ENCODE results near the gene RIMBP2.

RIMBP2 gene

GRCh38 chr12:130683080-130683479 is 33.0 kb downstream of the RIMBP2 start:
- no peak for DNase-seq (ENCODE audit: low read depth)

DNA sequence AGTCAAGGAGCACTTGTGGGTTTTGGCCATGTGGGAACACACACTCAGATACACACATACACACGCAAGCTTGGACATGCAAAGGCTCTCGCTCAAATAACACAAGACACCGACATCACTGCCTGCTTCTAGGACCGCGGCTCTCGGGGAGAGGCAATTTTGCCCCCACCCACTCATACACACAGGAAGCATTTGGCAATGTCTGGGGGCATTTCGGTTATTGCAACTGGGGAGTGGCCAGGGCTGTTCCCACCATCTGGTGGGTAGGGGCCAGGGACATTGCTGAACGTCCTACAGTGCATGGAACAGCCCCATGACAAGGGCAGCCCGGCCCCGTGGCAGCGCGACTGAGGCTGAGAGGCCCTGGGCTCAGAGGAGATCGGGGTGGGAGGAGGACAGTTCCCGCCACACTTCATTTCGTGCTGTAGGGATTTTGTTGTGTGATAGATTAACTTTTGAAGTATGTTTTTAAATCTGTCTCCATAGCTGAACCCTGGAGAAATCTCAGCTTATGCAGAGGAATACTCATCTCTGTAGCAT is 35.6 kb downstream of the RIMBP2 start:
- DNase-seq (ENCODE audit: low read depth): no peak

- no peak for DNase-seq (ENCODE audit: low read depth)
Observed at GRCh38 chr12:130677957-130678558, 38.0 kb downstream of the RIMBP2 start.

DNA sequence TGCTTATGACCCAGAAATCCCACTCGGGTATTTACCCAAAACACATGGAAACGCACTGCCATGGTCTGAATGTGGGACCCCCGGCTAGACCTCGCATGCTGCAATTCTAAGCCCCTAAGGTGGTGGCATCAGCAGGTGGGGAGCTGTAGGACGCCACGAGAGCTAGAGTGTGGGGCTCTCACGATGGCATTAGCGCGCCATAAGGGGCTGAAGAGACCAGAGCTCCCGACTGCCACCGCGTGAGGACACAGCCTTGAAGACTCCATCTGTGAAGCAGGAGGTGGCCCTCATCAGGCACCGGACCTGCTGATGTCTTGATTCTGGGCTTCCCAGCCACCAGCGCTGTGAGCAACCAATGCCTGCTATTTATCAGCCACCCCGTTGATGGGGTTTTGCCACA is 40.3 kb downstream of the RIMBP2 start:
- DNase-seq (ENCODE audit: low read depth): no peak

GRCh38 chr12:130675121-130675520 is 41.0 kb downstream of the RIMBP2 start:
- no peak for DNase-seq (ENCODE audit: low read depth)

DNA sequence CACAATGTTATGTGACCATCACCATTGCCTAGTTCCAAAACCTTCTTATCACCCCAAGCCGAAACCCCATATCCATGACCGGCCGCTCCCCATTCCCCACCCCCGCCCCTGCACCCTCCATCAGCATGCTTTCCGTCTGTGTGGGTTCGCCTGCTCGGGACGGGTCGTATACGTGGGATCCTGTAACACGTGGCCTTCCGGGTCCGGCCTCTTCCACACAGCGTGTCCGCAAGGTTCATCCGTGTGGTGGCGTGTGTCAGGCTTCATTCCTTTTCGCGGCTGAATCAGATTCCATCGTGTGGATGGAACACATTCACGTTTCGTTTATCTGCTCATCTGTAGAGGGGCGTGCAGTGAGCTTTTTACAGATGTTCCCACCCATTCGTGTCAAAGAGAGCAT is 41.4 kb downstream of the RIMBP2 start:
- no peak for DNase-seq (ENCODE audit: low read depth)

GRCh38 chr12:130673036-130673705 is 42.9 kb downstream of the RIMBP2 start:
- no peak for DNase-seq (ENCODE audit: low read depth)

DNA sequence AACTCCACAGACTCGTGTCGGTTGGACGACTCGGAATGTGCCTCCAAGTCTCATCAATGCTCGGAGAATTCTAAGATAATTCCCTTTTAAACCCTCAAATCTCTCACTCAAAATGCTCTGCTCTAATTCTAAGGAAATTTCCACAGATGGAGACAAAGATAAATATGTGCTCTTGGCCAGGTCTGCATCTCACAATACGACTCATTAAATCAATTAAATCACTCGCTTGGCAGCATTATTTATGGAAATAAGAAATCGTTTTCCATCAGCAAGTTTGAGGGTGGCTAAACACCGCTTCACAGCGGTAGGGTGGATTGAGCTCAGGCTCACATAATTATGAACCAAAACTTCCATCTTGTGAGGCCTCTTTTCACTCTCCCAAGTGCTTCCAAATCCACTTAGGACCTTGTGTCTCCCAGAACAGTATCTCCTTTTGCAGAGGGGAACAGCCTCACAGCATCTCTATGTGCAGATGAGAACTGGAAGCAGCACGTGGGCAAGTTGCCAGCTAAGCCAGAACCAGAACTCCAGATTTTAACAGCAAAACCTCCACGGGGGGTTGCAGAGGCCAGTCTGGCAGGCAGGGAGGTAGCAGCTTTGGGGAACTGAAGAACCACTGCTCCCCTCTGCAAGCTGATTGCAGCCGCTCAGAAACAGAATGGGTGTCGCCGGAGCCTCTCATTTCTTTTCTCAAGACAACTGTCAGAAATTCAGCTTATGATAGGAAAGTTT is 43.8 kb downstream of the RIMBP2 start:
- DNase-seq (ENCODE audit: low read depth): no peak

DNA sequence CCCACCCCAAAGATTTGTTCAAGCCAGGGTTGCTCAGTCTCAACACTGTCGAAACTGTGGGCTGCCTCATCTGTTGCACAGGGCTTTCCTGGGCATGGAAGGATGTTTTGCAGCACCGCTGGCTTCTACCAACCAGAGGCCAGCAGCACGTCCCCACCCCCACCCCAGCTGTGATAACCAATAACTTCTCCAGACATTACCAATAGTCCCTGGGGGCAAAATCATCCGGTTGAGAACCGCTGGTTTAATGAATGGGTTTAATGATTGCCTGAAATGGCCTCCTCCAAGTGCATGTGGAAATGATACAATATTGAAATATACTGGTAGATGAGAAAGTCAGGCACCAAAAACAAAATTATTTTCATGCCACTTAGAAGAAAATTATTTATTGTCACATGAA is 44.5 kb downstream of the RIMBP2 start:
- no peak for DNase-seq (ENCODE audit: low read depth)

DNA sequence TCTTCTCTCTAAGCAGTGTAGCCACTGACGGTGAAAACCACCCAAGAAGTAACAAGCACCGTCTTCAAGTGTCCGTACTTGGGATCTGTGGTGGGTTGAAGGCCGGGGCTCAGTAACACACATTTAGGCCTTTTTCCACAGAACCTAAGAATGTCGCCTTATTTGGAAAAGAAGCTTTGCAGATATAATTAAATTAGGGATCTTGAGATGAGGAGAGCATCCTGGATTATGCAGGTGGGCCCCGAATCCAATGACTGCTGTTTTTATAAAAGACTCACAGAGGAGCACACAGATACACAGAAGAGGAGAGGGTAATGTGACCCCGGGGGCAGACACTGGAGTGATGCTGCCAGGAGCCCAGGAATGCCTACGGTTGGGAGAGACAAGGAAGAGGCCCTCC is 46.3 kb downstream of the RIMBP2 start:
- DNase-seq (ENCODE audit: low read depth): no peak

GRCh38 chr12:130669205-130669557 is 46.9 kb downstream of the RIMBP2 start:
- no peak for DNase-seq (ENCODE audit: low read depth)

DNA sequence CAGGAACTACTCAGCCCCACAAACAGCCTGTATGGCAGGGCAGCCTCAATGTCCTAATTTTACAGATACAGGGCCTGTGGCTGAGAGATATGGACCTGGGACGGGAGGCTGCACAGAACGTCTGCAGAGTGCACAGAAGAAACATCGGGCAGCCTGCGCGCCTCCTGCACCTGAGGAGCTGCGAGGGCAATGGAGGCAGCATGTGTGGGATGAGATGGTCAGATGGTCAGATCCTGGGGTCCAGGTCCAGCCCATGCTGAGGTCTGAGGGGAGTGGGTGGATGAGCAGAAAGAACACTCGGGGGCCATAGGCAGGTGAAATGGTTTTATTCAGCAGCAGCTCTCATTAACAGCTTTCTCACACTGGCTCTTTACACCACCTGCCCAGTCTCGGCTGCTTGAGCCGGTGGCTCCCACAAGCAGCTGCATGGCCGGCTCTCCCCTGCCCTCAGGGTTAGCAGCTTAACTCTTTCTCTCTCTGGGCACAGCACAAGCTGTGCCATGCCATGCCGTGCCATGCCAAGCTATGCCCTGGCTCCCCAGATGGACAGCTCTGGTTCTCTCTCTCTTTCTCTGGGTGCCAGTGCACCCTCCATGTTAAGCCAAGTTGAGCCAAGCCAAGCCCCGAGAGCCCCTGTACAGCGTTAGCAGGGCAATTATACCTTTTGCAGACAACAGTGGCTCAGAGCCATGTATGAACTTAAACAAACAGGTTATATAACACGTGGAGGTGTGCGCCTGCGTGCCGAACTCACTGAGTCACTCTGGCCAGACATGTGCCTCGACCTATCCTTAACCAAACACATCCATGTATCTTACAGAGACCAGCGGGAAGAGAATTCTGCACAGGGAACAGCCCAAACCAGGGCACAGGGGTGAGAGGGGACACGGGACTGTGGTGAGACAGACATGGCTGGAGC is 47.6 kb downstream of the RIMBP2 start:
- DNase-seq (ENCODE audit: low read depth): no peak

DNA sequence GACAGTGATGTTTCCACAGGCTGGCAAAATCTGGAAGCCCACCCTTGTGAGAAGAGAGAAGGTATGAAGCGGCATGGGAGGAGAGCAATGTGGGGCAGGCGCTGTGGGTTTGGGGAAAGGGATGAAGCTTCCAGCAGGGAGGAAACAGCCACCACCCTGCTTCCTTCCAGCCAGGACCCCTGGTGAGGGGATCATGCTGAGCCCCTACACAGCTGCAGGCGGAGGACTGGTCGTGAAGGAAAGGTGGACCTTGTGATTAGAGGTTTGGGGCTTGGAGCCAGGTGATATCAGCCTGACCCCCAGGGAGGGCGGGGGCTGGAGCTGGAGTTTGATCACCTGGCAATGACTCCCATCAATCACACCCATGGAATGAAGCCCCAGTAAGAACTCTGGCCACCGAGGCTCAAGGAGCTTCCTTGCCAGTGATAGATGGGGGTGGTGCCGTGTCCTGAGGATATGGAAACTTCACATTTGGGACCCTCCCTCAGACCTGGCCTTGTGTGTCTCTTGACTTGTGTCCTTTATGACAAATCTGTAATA is 48.6 kb downstream of the RIMBP2 start:
- no peak for DNase-seq (ENCODE audit: low read depth)

GRCh38 chr12:130666645-130667044 is 49.5 kb downstream of the RIMBP2 start:
- DNase-seq (ENCODE audit: low read depth): no peak

DNA sequence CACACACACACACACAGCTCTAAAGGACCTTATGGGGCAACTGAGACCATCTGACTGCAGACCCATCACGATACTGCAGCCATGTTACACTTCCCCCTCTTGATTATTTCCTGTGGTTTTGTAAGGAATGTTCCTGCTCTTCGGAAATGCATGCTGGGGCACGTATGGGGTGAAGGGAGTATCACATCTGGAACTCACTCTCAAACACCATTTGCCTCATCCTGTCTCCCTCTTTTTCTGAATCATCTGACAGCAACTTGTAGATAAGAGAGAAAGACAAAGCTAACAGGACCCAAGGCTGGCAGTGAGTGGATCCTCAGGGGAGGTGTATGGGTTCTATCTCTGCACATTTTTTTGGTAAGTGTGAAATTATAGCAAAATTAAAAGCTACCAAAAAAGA is 50.3 kb downstream of the RIMBP2 start:
- no peak for DNase-seq (ENCODE audit: low read depth)

- DNase-seq (ENCODE audit: low read depth): no peak
Observed at GRCh38 chr12:130664772-130665171, 51.3 kb downstream of the RIMBP2 start.

DNA sequence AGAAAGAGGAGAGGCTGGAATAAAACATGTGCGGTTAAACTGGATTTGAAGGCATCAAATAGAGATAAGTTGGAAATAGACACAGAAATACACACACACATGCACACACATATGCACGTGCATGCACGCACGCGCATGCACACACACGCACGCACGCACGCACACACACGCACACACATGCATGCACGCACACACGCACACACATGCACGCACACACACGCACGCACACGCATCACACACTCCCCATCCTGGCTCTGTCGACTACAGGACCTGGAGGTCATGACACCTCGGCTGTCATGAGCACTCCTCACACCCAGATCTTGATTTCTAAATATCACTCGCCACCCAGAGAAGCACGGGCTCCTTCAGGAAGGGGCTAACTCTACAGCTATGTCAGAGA is 51.8 kb downstream of the RIMBP2 start:
- DNase-seq (ENCODE audit: low read depth): no peak

GRCh38 chr12:130663514-130663913 is 52.6 kb downstream of the RIMBP2 start:
- no peak for DNase-seq (ENCODE audit: low read depth)

GRCh38 chr12:130661486-130662255 is 54.4 kb downstream of the RIMBP2 start:
- no peak for DNase-seq (ENCODE audit: low read depth)

DNA sequence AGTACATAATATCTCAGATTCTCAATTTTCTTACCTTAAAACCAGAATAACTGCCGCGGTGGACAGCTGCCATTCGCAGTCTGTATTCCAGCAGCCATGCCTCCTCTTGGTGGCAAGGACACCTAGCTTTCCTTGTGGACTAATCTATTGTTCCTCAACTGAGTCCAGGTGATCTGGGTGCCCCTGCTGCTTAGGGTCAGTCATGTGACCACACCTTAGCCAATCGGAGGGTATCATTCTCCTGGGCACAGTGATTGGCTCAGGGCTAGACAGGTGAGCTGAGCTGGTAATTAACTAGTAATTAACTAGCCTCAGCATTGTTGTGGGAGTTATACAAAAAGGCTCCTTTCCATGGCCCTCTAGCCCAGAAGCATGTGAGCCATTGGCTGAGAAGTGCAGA is 55.0 kb downstream of the RIMBP2 start:
- DNase-seq (ENCODE audit: low read depth): no peak

Measured in T follicular helper cell (primary cell).